Stimulated activated CD8-positive, alpha-beta memory T cell treated with anti-CD3 and anti-CD28 coated beads, Interleukin-15, amount 100 ng/mL, for 48 hours (primary cell): ENCODE results near the gene STX17.
"Not testable (repeated sequence)": the region's sequence is repeated elsewhere in the genome, so short reads cannot be mapped to it uniquely, and the experiment has no call there.

ENCODE experiments used
- DNase-seq, 2 donors: peaks; one replicate each; pipeline ENCODE4 v3.0.0-alpha.2; 2020; ENCODE audit warnings: low read depth in 2 of 2

The STX17 gene

GRCh38 chr9:99970481-99970880, 64.0 kb downstream of the STX17 start:
- DNase-seq, result no peak

DNA sequence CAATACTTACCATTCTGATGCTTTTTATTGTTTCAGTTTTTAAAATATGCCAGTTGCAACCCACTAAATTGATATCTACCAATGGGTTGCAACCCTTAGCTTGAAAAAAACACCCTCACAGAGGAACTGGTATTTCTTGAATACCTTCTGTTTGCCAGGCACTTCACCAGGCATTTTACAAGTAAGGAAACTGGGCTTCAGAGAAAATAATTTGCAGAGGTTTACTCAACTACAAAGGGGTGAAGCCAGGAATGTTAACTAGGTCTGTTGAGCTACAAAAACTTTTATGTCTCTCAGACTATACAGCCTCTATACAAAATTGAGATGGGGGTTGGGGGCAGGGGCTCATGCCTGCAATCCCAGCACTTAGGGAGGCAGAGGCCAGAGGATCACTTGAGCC, 65.0 kb downstream of the STX17 start:
- DNase-seq, result no peak

GRCh38 chr9:99973455-99973854, 67.0 kb downstream of the STX17 start:
- no peak for DNase-seq

- DNase-seq, result no peak
Observed at GRCh38 chr9:99977033-99977792, 70.8 kb downstream of the STX17 start.

DNA sequence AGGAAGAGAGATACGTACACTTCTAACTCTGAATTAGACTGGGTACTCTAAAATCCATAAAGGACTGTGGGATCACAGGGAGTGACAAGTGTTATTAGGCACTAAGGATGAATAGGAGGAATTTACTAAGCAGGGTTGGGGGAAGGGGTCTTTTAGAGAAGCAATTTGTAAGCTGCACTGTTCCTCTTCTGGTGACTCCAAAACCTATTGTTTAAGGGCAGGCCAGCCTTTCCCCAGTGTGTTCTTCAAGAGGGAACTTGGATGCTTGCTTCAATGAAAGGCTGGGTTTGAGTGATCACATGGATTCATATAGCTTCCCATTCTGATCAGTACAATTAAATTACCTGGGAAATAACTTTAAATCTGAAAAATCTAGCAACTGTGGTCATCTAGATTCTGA, 71.8 kb downstream of the STX17 start:
- no peak for DNase-seq

- no peak for DNase-seq
Observed at GRCh38 chr9:99980598-99980997, 74.1 kb downstream of the STX17 start.

GRCh38 chr9:99986642-99987041, 80.2 kb downstream of the STX17 start:
- no peak for DNase-seq

- DNase-seq, result not testable (repeated sequence)
Observed at GRCh38 chr9:99990508-99990907, 84.1 kb downstream of the STX17 start.

DNA sequence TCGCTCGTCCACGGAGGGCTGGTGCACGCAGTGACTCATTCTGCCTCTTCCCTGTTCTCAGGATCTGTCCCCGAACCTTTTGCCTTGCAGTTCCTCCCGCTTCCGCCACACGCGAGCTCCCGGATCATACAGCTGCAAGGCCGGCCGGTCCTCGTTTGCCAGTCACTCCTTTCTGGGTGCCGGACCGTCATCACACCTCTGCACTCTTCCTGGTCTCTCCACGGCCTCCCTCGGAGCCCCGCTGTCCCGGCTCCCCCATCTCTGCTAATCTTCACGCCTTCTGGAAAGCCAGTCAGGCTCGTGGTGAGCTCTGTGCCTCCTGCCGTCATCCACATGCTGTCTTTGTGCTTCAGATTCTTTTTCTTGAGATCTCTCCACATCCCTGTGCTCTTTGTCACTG, 91.8 kb downstream of the STX17 start:
- no peak for DNase-seq

DNA sequence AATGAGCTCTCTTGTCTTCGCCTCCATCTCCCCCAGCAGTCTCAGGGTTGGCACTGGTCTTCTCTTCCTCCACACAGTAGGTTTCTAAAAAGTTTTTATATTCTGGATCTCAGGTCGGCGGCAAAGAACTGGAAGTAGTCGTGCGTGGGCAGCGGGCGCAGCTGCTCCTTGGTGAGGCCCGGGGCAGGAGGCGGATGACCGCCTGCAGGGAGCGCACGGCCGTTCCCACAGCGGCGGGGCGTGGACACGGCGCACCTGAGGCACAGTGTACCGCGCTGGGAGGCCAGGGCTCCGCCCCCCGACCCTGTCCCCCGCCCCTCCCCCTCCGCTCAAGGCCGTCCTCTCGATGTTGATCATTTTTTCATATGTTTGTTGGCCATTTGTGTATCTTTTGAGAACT, 92.4 kb downstream of the STX17 start:
- DNase-seq, result no peak

DNA sequence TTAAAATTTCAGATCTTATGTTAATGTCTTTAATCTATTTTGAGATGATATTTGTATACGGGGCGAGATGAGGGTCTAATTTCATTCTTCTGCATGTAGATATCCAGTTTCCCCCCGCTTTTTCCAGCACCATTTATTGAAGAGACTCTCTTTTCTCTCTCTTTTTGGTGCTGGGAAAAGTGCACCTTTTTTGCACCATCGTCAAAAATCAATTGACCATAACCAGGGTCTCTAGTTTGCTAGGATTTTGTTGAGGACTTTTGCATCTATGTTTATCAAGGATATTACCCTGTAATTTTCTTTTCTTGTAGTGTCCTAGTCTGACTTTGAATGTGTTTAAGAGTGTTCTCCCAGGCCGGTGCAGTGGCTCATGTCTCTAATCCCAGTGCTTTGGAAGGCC, 93.3 kb downstream of the STX17 start:
- DNase-seq, result no peak

- no peak for DNase-seq
Observed at GRCh38 chr9:100011062-100011681, 104.7 kb downstream of the STX17 start.

DNA sequence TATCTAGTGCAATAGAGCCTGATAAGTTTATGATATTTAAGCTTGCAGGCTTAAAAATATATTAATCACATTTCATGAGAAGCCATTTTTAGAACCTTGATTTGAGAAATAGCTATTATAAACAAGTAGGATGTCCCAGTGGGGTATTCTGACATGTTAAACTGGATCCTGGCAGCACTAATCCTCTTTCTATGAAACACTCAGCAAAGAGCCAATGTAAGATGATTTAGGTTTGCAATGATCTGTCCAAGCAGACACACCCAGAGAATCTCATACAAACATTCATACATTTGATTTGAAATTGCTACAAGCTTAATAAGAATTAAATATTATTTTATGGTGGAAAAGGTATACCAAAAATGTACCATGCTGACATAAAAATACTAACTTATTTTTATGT, 105.8 kb downstream of the STX17 start:
- no peak for DNase-seq

GRCh38 chr9:100013573-100013972, 107.1 kb downstream of the STX17 start:
- no peak for DNase-seq

- no peak for DNase-seq
Observed at GRCh38 chr9:100014846-100015245, 108.4 kb downstream of the STX17 start.

- no peak for DNase-seq
Observed at GRCh38 chr9:100019541-100019940, 113.1 kb downstream of the STX17 start.
